Amygdala (tissue), 56 donors: ENCODE data around the gene EIF1B.
"Not testable (repeated sequence)": the region's sequence is repeated elsewhere in the genome, so short reads cannot be mapped to it uniquely, and the experiment has no call there.

Source experiments
- DNase-seq, 56 donors: peaks; one replicate each; lab custom pipeline; 2025; lab: John Stamatoyannopoulos, UW

The EIF1B gene

DNA sequence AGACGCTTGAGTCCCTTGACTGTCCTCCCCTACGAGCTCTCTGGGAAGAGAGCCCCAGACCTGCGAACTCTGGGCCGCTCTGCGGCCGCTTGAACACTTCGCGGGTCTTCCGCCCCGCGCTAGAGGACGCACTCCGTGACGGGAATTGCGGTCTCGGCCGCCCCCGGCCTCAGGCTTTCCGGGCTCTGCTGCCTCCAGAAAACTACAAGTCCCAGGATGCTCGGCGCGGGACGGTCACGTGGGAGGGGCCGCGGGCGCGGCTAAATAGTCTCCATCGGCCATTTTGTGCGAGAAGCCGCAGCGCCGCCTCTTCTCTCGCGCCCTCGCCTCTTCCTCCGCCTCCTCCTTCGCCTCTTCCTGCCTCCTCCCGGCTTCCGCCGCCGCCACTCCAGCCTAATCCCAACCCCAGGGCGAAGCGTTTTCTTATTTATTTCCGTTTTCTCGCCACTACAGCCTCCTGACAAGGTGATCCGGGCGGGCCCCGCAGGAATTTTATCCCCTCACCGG lies at the start of gene EIF1B:
EIF1B (plus strand) TSS at position 290 of the 507 bp plus-strand sequence. CDS start 235 bp downstream, outside the sequence.
- DNase-seq: peak; percentile 61 to 99 (median 96)

DNA sequence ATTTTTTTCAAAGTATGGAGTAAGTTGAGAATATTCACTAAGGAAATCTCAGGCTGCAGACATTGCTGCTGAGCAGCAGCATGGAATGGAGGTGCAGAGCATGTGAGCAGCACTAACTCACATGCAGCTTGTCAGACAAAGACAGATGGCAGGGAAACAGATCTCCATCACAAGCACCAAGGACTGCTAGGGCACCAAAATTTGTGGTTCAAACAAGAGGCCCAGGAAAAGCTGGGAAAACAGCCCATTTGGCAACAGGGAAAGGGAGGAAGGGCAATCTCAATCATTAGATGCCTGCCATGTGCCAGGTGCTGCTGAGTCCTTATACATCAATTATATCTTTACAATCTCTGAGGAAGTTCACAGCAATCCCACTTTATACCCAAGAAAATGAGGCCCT lies 47.2 kb upstream of the EIF1B start:
- DNase-seq: no peak

DNA sequence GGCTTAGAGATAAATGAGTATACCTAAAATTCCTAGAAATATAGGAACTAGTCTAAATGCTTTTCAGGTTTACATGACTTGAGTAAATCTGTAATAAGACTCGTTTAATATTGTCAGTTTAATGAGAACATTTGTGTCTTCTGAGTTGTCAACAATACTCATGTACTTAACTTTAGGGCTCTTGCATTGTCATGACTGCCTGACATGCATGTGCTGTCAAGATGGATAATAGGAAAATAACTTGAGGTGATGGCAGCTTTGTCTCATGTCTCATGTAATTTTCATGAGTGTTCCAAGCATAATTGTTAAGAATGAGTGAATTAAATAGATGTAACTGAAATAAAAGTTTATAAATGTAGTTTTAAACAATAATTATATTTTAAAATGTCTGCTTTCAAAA lies 45.1 kb upstream of the EIF1B start:
- no peak for DNase-seq

DNA sequence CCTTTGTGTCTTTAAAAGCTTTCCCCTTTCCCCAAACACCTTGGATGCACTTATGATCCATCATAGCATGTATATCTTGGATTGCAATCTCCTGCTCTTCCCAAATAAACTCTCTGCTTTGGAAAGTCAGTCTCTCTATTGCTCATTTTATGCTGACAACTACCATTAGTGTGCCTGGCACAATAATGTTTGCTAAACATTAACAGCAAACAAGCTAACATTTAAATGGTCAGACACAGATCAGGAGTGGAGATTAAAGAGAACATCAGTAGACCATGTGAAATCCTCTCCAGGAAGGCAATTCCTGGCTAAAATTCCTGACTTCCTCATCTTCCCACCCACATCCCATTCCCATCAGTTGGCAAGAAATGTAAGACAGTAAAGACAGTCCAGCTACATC lies 44.3 kb upstream of the EIF1B start:
- DNase-seq: no peak

DNA sequence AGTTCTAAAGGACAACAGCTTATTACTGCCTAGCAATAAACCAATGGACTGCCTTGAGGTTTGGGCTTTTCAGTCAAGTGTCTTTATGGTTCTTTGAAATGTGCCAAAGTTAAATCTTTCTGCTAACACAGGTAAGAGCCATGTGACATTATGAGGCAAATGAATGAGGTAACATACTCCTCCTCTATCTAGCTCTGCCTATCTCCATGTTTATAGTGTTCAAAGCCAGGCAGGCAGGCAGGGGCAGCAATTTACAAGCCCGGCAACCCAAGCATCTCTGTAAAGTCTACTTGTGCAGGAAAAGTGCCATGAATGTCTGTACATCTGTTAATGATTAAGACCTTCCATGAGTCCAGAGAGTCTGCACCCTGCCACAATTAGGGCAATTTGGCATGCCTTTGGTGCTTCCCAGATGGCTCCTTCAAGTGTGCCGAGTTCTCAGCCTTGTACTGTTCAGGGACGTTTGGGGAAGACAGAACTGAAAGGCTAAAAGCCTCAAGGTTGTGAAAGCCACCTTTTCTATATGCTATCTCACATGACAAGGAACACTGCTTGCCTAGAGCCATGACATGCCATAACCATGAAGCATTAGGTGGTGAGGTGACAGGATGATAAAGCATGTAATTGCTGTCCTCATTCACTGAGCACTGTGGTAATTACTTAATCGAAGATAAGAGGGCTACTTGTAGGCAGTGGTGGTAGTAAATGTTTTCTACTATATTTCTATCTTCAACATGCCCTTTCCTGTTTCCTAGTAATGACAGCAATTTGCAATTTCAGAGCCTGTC lies 41.4 kb upstream of the EIF1B start:
- no peak for DNase-seq

DNA sequence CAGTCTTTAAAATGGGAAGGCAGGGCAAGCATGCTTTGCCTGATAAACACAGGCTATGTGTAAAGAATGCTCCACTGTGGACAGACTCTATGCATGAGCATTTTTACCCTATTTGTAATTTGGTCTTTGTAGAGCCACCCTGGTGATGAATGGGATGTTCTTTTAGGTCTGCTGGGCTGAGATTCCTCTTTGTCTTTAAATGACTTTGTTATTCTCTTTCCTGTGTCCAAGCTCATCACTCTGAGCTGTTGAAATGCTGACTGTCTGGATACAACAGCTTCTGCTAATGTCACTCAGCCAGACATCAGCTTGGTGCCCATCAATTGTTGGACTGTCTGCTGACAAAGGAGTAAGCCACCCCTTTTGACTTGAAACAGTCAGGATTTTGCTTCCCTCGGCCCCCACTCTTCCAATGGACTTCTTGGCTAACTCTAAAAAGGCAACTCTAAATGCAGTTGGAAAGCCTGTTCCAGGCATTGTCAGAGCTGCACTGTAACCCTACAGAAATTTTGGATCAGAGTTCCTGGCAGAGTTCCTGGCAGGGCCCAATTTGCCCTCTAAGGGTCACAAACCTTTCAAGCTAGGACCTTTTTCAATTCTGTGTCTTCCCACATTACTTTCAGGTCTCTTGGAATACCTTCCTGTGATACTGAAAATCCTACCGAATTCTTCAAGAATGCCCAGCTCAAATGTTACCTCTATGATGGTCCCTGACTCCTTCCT lies 40.5 kb upstream of the EIF1B start:
- DNase-seq: peak in 9 of 56 donors; percentile 9 to 44 (median 17)

DNA sequence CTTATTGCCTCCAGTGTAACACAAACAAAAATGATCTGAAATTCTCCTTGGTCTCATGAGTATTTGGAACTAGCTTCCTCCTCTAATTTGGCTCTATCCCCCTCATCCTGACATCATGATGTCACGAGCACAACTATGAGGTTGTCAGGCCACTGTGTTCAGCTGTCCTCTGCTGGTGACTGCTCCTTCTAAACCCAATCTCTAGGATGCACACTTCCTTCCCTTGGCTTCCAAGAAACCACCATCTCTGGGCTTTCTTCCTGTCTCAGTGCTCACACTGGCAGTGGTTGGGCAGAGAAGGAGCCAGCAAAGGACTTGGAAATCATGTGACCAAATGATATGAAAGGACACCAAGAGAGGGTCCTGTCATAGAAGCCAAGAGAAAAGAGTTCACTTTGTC lies 30.7 kb upstream of the EIF1B start:
- no peak for DNase-seq

DNA sequence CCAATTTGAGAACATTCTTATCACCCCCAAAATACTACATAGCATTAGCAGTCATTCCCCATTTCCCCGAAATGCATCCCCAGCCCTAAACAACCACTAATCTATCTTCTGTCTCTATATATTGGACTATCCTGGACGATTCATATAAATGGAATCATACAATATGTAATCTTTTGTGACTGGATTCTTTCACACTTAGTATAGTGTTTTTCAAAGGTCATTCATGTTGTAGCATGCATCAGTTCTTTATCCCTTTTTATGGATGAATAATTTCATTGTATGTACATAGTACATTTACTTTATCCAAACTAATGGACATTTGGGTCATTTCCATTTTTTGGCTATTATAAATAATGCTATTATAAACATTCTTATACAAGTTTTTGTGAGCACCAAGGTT lies 27.5 kb upstream of the EIF1B start:
- no peak for DNase-seq

DNA sequence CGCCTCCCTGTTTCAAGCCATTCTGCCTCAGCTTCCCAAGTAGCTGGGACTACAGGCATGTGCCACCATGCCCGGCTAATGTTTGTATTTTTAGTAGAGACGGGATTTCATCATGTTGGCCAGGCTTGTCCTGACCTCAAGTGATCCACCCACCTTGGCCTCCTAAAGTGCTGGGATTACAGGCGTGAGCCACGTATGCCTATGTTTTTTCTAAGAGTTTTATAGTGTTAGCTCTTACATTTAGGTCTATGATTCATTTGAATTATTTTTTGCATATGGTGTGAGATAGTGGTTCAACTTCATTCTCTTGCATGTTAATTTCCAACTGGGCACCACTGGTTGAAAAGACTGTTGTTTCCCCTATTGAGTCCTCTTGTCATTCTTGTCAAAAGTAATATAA lies 26.4 kb upstream of the EIF1B start:
- DNase-seq: not testable (repeated sequence)

DNA sequence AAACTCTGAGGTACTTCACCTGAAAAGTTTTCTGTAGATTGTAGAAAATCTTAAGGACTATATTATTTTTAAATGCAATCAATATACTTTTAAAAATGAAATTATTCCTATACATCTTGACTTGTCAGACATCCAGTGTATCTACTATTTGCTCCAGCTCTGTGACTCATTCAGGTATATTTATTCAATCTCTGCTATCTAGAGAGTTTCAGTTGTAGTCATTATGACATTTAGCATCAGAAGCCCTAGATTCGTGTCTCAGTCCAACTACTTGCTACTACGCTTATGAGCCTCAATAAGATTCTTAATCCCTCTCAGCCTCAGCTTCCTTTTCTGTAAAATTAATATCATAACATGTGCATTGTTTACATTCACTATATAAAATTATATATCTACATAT lies 22.3 kb upstream of the EIF1B start:
- DNase-seq: no peak

DNA sequence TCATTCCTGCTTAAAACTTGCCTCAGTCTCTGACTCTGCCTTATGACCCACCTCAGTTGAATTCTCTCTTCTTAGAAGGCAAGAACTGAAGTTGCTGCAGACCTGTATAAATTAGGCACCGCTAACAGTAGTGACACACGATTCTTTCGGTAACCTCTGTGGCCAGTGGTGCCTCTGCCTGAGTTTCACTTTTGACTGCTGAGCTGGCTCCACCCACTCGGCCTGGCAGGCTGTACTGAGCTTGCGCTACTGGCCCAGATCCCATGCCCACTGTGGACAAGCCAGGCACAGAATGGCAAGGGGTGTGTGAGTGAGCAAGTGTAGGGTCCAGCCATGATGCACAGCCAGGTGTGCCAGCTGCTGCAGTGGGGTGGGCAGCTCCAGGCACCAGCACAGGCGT lies 19.1 kb upstream of the EIF1B start:
- no peak for DNase-seq

DNA sequence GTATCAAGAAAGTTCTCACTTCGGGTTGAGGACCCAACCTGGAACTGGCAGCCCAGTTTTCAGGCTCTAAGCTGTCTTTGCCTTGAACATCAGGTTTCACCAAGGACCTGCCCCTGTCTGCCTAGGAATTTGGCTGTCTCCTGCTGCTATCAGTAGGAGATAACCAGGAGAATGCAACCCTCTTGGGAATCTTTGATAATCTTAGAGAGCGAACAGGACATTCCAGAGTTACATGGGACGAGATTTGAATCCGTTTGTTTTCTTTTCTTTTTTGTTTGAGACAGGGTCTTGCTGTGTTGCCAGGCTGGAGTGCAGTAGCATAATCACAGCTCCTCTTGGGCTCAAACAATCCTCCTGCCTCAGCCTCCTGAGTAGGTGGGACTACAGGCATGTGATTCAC lies 18.0 kb upstream of the EIF1B start:
- no peak for DNase-seq

DNA sequence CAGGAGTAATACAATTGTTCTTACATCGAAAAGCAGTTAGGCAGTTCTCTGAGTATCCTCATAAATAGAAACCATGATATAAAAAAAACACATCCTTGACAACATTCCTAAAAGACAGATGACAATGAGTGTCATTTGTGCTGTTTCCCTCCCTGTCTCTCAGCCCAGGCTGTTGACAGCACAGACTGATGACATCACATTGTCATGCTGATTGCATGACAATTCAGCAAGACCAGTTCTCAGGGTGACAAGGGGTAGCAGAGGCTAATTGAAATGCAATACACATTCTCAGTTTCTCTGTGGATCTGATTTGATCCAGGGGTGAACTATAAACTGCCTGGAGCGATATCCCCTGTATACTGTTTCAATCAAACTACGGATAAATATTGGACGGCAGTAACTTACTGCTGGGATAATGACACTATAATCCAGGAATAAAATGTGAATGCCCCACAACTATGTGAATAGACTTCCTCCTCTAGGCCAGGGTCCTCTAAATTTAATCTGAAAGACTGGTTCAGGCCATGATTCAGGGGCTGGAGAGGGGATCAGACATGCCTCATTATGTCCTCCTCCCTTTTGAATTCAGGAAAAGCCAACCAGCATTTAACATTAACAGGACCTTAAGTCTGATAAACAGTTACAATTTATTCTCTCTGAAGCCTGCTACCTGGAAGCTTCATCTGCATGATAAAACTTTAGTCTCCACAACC lies 16.7 kb upstream of the EIF1B start:
- DNase-seq: peak in 19 of 56 donors; percentile 8 to 56 (median 28)

DNA sequence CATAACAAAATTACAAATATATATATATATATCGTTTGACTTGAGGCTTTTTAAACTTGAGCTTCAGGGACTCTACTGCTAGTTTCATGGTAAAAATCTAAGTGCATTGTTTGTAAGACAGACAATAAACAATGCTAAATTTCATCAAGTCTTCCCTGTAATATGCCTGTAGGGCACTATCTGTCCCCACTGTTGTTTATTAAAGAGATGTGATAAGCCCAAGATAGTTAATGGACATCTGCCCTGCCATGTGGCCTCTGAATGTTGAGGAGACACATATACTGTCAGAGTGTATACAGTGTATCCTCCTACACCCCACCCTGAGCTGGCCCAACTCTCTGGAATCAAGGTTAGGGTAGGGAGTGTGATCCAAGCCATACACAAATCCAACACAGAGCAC lies 15.1 kb upstream of the EIF1B start:
- DNase-seq: no peak

DNA sequence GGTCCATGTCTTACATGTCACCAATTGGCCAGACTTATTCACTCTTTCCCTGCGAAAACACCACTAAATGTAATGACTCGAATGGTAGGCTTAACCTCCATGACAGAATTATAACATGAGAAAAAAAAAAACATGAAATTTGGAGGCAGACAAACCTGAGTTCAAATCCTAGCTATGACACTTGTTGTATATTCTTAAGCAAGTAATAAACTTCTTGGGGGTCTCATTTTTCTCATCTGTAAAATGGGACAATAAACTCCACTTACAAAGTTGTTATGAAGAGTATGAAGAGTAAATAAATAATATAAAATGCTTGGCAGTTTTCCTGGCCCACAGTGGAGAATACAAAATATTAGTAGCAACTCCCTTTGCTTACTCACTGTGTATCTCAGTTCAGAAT lies 11.4 kb upstream of the EIF1B start:
- DNase-seq: no peak

DNA sequence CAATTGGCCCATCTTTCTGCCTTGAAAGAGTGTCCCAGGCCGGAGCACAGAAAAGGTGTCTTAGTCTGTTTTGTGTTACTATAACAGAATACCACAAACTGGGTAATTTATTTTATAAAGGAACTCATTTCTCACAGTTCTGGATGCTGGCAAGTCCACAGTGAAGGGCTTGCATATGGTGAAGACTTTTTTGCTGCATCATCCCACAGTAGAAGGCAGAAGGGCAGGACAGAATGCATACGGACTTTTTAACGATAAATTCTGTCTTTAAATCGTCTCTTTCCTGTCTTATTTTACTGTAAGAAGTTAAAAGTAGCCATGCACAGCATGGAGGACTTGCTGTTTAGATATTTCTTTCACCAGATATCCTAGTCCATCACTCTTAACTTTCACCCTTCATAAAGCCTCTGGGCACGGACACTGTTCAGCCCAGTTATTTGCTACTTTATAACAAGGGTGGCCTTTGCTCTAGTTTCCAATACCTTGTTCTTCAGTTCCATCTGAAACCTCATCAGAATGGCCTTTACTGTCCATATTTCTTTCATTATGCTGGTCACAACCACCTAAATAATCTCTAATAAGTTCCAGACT lies 10.3 kb upstream of the EIF1B start:
- no peak for DNase-seq

DNA sequence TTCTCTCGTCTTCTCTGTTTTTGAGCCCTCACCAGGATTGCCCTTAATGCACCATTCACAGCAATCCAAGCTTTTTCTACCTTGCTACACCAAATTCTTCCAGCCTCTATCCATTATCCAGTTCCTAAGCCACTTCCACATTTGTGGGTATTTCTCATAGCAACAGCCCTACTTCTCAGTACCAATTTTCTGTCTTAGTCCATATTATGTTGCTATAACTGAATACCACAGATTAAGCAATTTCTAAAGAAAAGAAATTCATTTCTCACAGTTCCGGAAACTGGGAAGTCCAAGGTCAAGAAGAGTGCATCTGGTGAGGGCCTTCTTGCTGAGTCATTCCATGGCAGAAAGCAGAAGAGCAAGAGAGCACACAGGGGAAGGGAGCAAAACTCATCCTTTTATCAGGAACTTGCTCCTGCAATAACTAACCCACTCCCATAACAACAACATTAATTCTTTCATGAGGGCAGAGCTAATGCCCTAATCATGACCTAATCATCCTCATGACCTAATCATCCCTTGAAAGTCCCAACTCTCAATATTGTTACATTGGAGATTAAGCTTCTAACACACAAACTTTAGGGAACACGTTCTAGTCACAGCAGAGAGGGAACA lies 9.7 kb upstream of the EIF1B start:
- DNase-seq: no peak

DNA sequence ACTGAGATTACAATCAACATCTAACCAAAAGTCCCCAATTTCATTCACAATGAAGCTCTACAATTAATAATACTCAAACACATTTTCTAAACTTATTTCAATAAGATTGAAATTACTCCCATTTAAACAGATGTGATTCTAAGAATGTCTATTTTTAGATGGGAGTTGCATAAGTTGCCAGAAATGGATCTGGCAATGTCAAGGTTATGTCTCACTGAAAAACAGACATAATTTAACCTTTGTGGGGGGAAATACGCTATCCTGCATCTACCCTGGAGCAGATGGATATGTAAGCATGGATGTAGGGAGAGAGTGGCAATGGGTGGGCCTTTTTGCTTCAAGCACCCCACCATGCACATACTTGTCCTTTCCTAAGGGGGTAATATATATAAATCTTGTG lies 6.7 kb upstream of the EIF1B start:
- DNase-seq: no peak

DNA sequence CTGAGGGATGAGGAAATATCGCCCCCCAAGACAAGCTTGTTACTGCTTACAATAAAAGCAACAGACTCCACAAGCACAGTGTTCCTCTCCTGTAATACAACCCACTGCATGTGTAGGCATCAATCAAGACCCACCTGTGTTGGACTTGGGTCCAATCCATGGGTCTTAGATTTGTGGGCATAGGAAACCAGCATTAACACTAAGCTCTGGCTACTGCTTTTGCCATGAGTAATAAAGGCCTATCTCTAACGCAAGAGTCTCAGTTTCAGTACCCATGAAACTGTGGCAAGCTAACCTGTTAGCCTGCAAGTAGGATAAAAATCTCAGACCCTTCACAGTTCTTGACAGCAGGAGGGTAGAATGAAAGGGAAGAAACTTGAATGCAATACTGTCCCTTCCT lies 5.2 kb upstream of the EIF1B start:
- DNase-seq: no peak

DNA sequence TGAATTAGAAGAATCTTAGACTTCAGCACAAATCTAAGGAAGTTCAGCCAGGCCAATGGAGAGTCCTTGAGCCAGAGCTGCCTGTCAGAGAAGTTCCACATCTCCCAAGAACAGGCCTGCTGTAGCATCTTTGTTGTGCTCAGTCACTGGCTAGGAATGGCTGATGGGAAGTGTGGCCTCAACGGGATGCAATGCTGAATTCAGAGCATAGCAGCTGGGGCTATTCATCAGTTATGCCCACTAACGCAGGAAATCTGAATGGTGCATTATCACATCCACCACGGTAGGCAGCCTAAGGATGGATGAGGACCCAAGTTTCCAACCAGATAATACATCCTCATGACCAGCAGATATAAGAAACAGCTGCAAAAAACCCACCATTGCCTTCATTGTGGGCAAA lies 3.2 kb upstream of the EIF1B start:
- no peak for DNase-seq
